Skin of body (tissue), 2 donors: ENCODE data around the gene CHRDL2. TPM values are rescaled to one million over a fixed set of nuclear protein-coding genes. Genes with fewer than 3 reads are reported as not detected.
"Not testable (repeated sequence)": the region's sequence is repeated elsewhere in the genome, so short reads cannot be mapped to it uniquely, and the experiment has no call there.

Experiments used
- DNase-seq: peaks from one replicate; lab custom pipeline; 2025; lab: John Stamatoyannopoulos, UW
- total RNA-seq: library from RNA; depleted of rRNA; stranded (reverse); fragments of >200 nt; gene quantifications from one replicate; pipeline ENCODE4 v1.2.3, GENCODE V29; 2014

The CHRDL2 gene
- total RNA-seq: 0.30 TPM

- no peak for DNase-seq
These were observed at the start of gene CHRDL2 for GRCh38 chr11:74731301-74732094. Gene CHRDL2, minus strand, starts transcription at chr11:74731426. Its CDS starts 538 bp downstream, at chr11:74730888.

DNA sequence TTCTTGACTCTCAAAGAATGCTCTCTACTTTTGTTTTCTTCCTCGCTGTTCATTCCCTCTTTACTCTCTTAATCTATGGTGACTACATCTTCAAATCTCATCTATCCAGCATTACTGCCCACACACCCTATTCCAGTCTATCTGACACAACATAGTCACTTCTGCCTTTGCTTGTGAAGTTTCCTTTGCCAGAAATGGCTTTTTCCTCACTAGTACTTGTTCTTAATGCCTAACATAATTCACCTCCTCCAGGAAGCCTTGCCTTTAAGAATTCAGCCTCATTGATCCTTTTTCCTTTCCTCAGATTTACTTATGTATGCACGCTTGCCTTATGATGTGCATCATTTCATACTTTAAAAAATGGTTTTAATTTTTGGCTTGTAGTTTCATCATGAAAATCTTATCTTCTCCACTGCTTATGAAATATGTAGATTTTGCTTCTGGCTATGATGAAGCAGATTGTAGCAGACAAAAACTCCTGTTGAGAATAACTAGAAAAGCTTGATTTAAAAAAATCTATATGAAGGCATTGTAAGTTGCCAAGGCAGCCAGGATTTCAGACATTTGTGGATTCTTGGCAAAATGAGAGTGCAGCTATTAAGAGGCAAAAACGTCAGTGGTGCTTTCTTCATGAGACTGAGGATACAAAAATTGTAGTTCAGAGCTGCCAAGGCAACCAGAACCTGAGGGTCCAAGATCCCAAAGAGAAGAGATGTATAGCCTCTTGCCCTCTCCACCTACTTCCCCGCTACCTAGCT lies 49.2 kb upstream of the CHRDL2 start:
- DNase-seq: no peak

- DNase-seq: no peak
These were observed 47.4 kb upstream of the CHRDL2 start for GRCh38 chr11:74778581-74778980.

DNA sequence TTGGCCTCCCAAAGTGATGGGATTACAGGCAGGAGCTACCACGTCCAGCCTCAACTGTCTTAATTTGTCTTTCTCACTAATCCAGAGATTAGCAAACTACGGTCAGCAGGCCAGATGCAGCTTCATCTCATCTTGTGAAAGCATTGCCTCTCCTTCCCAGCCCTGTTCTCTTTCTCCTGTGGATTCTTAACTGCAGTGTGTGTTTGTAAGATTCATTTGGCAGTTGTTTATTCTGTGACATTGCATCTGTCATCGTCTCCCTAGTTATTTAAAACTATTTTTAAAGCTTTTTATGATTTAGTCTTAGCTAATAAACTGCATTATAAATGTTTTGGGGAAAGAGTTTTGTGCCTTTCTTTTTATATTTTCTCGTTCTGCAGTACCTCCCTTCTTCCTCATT lies 46.7 kb upstream of the CHRDL2 start:
- DNase-seq: no peak

DNA sequence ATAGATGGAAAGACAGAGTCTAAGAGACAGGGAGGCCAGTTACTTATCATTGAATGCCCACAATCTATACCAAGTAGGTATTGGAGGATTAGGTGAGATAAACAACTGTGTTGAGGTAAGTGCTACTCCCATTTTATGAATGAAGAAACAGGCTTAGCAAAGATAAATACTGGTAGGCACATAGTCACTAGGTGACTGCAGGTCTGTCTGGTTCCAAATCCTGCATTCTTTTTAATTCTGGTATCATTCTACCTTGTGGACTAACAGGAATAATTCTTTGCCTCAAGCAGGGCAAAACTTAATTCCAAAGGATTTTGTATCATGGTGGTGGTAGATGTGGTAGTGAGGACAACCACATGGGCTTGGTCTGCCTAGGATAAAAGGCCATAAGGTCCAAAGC lies 45.8 kb upstream of the CHRDL2 start:
- DNase-seq: no peak

DNA sequence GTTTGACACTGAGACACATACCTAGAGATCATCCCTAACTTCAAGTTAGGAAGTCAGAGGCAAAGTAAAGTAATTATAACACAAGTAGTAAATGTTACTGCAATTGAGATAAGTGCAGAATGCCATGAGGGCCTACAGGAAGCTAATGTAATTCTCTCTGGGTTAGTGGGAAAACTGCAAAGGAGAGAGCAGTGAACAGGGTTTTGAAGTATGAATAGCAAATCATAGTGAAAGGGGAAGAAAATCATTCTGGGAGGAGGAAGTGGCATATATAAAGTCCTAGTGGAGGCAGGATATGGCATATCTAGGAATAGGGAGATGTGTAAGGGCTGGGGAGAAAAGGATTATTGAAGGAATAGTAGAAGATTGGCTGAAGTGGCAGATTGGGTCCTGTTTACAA lies 45.3 kb upstream of the CHRDL2 start:
- no peak for DNase-seq

DNA sequence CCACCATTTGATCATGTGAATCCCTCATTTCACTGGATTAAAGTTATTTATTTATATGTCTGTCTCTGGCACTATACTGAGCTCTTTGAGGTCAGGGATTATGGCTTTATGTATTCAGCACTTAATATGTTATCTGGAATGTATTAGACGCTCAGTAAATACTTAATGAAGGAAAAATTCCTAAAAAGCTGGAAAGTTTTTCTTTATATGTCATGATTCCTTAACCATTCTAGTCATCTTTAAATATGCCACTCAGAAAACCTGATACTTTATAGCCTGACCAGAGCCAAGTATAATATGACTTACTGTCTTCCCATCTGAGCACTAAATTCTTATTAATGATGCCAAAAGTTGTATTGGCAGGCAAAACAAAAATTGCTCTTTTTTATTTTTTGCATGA lies 44.5 kb upstream of the CHRDL2 start:
- DNase-seq: no peak

- no peak for DNase-seq
These were observed 42.2 kb upstream of the CHRDL2 start for GRCh38 chr11:74773476-74773875.

- DNase-seq: no peak
These were observed 39.9 kb upstream of the CHRDL2 start for GRCh38 chr11:74771139-74771538.

DNA sequence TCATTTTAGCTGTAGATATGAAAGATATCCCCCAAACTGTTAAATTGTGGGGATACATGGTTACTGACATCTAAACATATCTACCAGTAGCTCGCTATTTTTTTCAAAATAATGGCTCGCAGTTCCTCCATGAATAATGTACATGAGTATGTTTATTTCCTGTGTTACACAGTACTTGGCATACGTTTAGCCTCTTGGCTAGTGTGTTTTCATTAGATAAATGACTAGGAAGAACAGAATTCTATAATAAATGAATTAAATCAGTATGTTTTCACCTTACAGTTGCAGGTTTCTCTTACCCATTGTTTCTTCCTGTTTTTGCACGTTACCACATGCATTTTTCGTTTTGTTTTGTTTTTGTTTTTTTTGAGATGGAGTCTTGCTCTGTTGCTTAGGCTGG lies 39.2 kb upstream of the CHRDL2 start:
- no peak for DNase-seq

- DNase-seq: no peak
These were observed 38.0 kb upstream of the CHRDL2 start for GRCh38 chr11:74769055-74769707.

- not testable (repeated sequence) for DNase-seq
These were observed 37.0 kb upstream of the CHRDL2 start for GRCh38 chr11:74768172-74768651.

DNA sequence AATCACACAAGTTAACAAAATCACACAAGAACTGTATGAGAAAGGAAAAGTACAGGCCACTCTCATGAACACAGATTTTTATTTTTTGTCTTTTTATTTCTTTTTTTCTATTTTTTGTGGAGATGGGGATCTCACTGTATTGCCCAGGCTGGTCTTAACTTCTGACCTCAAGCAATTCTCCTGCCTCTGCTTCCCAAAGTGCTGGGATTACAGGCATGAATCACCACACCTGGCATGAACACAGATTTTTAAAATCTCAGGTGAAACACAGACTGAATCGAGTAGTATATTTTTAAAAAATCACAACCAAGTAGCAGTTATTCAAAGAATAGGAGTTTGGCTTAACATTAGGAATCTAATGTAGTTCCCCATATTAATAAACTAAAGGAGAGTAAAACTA lies 35.7 kb upstream of the CHRDL2 start:
- no peak for DNase-seq

DNA sequence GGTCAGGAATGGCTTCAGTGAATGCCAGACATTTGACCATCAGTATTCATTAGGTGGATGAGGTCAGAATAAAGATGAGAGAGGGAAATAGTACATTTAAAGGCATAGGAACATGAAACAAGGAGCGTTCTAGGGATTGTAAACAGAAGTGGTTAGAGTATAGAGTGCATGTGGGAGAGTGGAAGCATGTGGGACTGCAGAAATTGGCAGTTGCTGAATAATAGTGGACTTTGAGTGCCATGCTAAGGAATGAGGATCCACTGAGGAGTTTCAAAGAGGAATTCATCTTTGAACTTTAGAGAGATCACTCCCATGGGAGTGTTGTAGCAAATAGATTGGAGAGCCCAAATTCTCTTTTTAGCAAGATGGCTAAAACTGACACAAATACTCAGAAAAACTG lies 25.3 kb upstream of the CHRDL2 start:
- DNase-seq: no peak

DNA sequence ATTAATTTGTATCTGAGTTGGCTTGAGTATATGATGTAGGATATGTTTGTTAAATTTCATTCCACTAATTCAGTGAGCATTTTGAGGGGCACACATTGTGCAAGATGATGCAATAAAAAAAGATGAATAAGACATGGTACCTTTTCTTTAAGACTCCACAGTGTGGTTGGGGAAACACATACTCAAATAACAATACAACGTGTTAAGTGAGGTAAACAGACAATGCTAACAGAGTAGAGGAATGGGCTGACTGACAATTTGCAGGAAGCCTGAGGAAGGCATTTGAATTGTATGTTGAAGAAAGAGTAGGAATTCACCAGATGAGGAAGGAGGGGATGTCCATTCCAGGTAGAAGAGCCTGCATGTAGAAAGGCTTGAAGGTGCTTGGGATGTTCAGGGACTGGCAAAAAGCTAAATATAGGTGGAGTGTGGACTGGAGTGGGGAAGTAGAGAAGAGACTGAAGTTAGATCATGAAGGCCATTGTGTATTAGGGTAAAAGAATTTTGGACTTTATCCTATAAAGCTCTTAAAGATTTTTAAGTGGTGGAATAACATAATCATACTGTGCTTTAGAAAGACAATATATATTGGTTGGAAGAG lies 24.3 kb upstream of the CHRDL2 start:
- no peak for DNase-seq

DNA sequence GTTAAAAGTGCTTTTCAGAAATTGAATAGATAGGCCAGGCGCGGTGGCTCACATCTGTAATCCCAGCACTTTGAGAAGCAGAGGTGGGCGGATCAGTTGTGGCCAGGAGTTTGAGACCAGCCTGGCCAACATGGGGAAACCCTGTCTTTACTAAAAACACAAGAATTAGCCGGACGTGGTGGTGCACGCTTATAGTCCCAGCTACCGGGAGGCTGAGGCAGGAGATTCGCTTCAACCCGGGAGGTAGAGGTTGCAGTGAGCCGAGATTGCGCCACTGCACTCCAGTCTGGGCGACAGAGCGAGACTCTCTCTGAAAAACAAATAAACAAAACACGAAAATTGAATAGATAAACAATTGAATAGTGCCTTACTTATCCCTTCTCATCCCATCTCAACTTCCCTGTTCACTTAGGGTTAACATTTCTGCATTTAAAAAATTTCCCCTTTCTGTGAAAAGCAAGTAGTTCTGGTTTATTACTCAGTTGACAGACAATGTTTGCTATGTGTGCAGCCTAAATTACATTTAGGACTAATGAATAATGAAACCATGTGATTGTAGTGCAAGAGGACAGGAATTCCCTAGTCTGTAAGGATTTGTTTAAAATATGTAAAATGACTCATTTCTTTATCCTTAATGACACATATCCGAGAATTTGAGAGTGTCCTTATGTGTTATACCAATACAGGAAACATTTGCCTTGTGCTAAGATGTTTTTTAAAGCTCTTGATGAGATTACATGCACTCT lies 23.5 kb upstream of the CHRDL2 start:
- DNase-seq: no peak

DNA sequence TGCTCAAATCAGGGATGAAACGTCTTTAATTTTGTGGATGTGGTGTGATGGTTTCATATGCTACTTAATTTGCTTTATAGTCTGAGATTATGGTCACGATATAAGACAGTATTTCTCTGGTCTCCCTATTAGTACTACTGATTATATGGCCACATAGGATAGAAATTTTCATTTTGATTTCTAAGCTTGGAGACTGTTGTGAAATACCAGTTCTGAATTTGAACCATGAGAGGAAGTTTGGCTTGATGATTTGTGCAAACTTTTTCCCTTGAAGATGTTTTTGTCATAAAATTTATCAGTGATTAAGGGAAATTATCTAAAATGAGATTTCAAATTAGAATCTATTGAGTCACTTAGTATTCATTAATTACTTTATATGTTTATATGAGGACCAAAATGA lies 20.1 kb upstream of the CHRDL2 start:
- DNase-seq: no peak

DNA sequence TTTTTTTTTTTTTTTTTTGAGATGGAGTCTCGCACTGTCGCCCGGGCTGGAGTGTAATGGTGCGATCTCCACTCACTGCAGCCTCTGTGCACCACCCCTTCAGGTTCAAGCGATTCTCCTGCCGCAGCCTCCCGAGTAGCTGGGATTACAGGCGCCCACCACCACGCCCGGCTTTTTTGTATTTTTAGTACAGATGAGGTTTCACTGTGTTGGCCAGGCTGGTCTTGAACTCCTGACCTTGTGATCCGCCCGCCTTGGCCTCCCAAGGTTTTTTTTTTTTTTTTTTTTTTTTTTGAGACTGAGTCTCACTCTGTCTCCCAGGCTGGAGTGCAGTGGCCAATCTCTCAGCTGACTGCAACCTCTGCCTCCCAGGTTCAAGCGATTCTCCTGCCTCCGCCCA lies 19.4 kb upstream of the CHRDL2 start:
- not testable (repeated sequence) for DNase-seq

DNA sequence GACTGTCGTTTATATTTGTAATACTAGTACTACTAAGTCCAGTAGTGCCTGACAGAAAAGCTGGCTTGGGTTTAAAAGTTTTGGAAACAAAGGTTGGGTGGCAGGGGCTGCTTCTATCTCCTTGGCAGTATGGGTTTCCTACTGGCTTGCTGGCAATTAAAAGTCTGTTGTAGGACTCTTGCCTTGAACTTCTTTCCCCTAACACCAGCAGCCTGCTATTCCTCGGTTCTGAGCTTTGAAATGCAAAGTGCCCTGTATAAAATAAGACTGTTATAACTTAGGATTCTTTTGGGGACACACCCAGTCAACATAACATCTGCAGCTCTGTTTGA lies 18.7 kb upstream of the CHRDL2 start:
- no peak for DNase-seq

DNA sequence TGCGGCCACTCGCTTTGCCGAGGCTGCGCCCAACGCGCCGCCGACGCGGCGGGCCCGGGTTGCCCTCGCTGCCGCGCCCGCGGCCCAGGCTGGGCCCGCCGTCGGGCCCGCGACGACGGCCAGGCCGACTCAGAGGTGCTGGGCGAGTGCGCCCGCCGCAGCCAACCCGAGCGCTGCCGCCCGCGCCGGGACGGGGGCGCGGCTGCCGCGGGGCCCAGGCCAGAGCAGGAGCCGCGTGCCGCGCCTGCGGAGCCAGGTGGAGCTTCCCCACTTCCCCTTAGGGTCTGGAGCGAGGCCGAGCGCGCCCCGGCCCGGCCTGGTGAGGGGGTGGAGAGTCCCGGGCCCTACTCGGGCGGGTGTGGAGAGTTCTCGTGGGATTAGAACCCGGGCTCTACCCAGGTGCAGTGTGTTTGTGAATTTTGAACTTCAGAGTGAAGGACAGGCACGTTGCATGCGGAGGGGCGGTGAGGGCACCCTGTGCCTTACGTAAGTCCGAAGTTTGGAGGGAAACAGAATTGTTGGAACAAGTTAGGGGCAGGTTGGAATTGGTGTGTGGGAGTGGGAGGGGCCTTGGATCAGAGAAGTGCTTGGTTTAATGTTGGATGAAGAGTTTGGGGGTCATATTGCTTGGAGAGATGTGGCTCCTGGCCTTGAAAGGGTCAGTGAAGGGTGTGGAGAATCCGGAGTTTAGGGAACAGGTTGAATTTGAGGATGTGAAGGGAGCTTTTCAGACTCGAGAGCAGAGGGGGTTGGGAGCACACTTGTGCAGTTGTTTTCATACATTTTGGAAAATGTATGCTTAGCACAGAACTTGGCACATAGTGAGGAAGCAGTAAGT lies 18.1 kb upstream of the CHRDL2 start:
- no peak for DNase-seq
